Breast epithelium (tissue), 3 donors: ENCODE data around the gene CCDC127.

Experiments used
- POLR2AphosphoS5 ChIP-seq, 3 donors: sonication (generic); formaldehyde crosslinking; IDR thresholded peaks; one replicate each; pipeline ENCODE4 v1.6.1; 2017; ENCODE audit warnings: antibody characterized with exemption in 3 of 3
- TF ChIP-seq, protein P1 (sequence below), 3 donors: fragments of 450-650 bp; IDR thresholded peaks; one replicate each; pipeline ENCODE4 v1.5.1; 2016 to 2017; ENCODE audit warnings: antibody characterized with exemption in 3 of 3, mild to moderate bottlenecking in 3 of 3, moderate library complexity in 3 of 3

GRCh38 chr5:167982-168660 lies 49.8 kb downstream of the CCDC127 start:
- TF ChIP-seq, protein P1, sequence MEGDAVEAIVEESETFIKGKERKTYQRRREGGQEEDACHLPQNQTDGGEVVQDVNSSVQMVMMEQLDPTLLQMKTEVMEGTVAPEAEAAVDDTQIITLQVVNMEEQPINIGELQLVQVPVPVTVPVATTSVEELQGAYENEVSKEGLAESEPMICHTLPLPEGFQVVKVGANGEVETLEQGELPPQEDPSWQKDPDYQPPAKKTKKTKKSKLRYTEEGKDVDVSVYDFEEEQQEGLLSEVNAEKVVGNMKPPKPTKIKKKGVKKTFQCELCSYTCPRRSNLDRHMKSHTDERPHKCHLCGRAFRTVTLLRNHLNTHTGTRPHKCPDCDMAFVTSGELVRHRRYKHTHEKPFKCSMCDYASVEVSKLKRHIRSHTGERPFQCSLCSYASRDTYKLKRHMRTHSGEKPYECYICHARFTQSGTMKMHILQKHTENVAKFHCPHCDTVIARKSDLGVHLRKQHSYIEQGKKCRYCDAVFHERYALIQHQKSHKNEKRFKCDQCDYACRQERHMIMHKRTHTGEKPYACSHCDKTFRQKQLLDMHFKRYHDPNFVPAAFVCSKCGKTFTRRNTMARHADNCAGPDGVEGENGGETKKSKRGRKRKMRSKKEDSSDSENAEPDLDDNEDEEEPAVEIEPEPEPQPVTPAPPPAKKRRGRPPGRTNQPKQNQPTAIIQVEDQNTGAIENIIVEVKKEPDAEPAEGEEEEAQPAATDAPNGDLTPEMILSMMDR (IDR thresholded peaks at IDR 0.05) = no peak
- TF ChIP-seq POLR2AphosphoS5 (IDR thresholded peaks at IDR 0.05) = no peak
